ENCODE data around the gene CRP.

GRCh38 chr1:159699246-159699645 lies 15.1 kb downstream of the CRP start:
- no peak for TF ChIP-seq CTCF (IDR thresholded peaks at IDR 0.05)
- no peak for TF ChIP-seq POLR2A (IDR thresholded peaks at IDR 0.05)
- TF ChIP-seq EP300 (IDR thresholded peaks at IDR 0.05): no peak
- no peak for TF ChIP-seq POLR2AphosphoS5 (IDR thresholded peaks at IDR 0.05)

All from suprapubic skin (tissue), 4 donors.